ENCODE results near the gene KLHL41. TPM values are rescaled to one million over a fixed set of nuclear protein-coding genes. Genes with fewer than 3 reads are reported as not detected.

KLHL41 gene
- total and polyA plus RNA-seq, 10 of the 15 experiments (the other 5 are each of a cell fraction or from before 2014, with no cell fraction given) = 0.03 to 0.38 (median 0.10) TPM; not detected in 3

DNA sequence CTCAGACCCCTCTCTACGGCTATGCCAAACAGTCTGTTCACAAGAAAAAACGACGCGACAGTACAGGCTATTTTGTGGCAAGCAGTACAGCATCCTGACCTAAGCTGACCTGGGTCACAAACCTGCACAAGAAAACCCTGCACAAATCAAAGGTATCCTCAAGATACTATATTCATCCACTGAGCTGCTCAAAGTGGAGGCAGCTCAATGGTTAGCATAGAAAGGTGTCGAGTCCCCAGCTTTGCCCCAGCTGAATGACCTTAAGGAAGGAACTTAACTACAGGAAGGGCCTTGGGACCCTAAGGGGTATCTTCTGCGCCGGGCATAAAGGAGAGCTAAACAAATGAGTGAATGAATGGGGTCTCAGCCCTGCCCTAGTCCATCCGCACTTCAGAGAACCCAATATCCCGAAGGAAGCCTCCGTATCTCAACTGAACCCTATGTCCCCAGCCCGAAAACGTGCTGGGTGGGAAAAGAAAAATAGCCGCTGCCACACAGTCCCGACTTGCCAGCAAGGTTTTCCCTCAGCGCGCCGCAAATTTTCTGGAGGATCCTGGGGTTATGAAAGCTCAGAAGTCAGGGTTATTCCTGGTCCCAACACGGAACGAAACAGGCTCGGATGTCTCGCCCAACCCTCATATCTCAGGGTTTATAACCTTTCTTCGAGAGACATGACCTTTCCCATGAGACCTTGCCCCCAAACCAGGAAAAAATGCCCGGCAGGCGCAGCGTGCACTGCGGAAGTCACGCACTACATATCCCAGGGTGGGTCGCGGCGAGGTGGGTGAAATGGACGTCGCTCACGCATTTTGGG is 63.9 kb downstream of the KLHL41 start, which contains the start of gene FASTKD1 (continued):
- TF ChIP-seq ZBTB33 (IDR thresholded peaks at IDR 0.05) = no peak
- no peak for TF ChIP-seq SRF (IDR thresholded peaks at IDR 0.05; ENCODE audit: low read depth in 2 of 2, low read length in 2 of 2)
- TF ChIP-seq BCL3 (IDR thresholded peaks at IDR 0.05; ENCODE audit: borderline replicate concordance, insufficient read depth, low read depth, low read length, poor library complexity, severe bottlenecking) = no peak
- no peak for TF ChIP-seq RFX5 (IDR thresholded peaks at IDR 0.05; ENCODE audit: low read depth, low read length)
- TF ChIP-seq PAX5 (IDR thresholded peaks at IDR 0.05; ENCODE audit: borderline replicate concordance, low read depth, low read length) = no peak
- TF ChIP-seq ZNF622 (IDR thresholded peaks at IDR 0.05) = no peak
- no peak for TF ChIP-seq FOXK2 (IDR thresholded peaks at IDR 0.05)
- TF ChIP-seq STAT1 (conservative IDR thresholded peaks at IDR 0.05) = no peak
- peak; percentile 54 for TF ChIP-seq RELA (IDR thresholded peaks at IDR 0.05; ENCODE audit: borderline replicate concordance, partially characterized antibody)
- no peak; the same call in 1 of the 2 replicates for TF ChIP-seq ZNF207 (IDR thresholded peaks at IDR 0.05; ENCODE audit: borderline replicate concordance)
- TF ChIP-seq SP1 (IDR thresholded peaks at IDR 0.05; ENCODE audit: low read depth, low read length) = no peak
- TF ChIP-seq POLR2AphosphoS5 (IDR thresholded peaks at IDR 0.05; ENCODE audit: low read length) = peak; percentile 59; the same call in 1 of the 2 replicates
- peak; percentile 73 for TF ChIP-seq ELK1 (IDR thresholded peaks at IDR 0.05; ENCODE audit: low read depth, low read length)
- peak; percentile 99 for TF ChIP-seq IKZF1 (conservative IDR thresholded peaks at IDR 0.05)
- TF ChIP-seq CHD1 (IDR thresholded peaks at IDR 0.05; ENCODE audit: low read depth, low read length) = no peak
- TF ChIP-seq NBN (IDR thresholded peaks at IDR 0.05) = 0 out of 2 replicates have a peak, but pooled peaks have one; percentile 40
- TF ChIP-seq PML (IDR thresholded peaks at IDR 0.05; ENCODE audit: low read length) = peak; percentile 69; the same call in 1 of the 2 replicates
- TF ChIP-seq ESRRA (IDR thresholded peaks at IDR 0.05; ENCODE audit: low read length) = peak; percentile 82
- TF ChIP-seq MXI1 (IDR thresholded peaks at IDR 0.05; ENCODE audit: low read depth, low read length) = peak; percentile 73; the same call in 1 of the 2 replicates
- no peak for TF ChIP-seq YBX1 (IDR thresholded peaks at IDR 0.05)
- TF ChIP-seq HDGF (IDR thresholded peaks at IDR 0.05) = no peak
- no peak for TF ChIP-seq JUND (IDR thresholded peaks at IDR 0.05; ENCODE audit: low read depth, low read length)
- no peak for TF ChIP-seq CHD4 (IDR thresholded peaks at IDR 0.05)
- TF ChIP-seq, protein P1, sequence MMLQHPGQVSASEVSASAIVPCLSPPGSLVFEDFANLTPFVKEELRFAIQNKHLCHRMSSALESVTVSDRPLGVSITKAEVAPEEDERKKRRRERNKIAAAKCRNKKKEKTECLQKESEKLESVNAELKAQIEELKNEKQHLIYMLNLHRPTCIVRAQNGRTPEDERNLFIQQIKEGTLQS (IDR thresholded peaks at IDR 0.05; ENCODE audit: borderline replicate concordance, extremely low read depth, low read depth, low read length) = no peak
- TF ChIP-seq NFYA (IDR thresholded peaks at IDR 0.05; ENCODE audit: borderline replicate concordance, low read depth, low read length) = no peak
- no peak for TF ChIP-seq ZNF384 (IDR thresholded peaks at IDR 0.05; ENCODE audit: borderline replicate concordance, low read depth, low read length)
- no peak for TF ChIP-seq ZNF274 (IDR thresholded peaks at IDR 0.05; ENCODE audit: insufficient read depth, insufficient read length)
- TF ChIP-seq MYC (IDR thresholded peaks at IDR 0.05; ENCODE audit: insufficient read depth, insufficient read length, insufficient replicate concordance, low read length, severe bottlenecking) = no peak

All from GM12878 (cell line).